Measurements from ENCODE around the gene ZNF532. TPM values are rescaled to one million over a fixed set of nuclear protein-coding genes. Genes with fewer than 3 reads are reported as not detected.

Gene ZNF532
- total RNA-seq, 2 donors from 2014 or later: 2.1 to 7.0 TPM

DNA sequence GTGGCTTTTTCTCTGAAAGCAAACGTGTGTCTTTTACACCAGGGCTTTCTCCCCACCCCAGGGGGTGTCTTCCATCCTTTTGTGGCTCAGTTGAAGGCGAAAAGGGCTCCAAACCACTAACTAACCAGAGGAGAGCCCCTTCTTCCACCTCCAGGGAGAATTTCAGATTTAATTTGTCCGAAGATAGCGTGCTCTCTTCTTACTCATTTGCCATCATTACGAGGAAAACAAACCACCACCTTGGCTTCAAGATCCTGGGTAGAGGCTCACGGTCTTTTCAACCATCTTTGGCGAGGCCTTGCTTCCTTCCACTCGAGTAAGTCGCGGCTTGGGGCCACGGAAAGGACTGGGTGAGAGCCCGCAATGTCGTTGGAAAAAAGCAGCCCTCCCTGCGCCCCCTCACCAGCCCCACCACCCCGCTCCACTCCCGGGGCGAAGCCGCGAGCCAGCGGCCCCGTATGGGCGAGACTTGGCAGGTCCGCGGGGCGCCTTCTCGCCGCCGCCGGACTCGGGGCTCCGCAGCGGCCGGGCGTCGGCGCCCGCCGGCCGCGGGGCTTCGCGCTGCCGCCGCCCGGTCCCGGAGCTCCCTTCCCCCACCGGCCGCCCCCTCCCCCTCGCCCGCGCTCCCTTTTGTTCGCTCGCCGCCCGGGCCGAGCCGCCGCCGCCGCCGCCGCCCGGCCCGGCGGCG lies 1.7 kb upstream of the ZNF532 start:
- no peaks in the 10 kb centered on the region for H3K9me3 Mint-ChIP-seq
- peaks cover 3% of the 10 kb centered on the region in 2 donors for H3K36me3 Mint-ChIP-seq
- DNase-seq (ENCODE audit: low spot score in 2 of 2) (peak in 1 of 2 donors; percentile 19), ATAC-seq (peak; percentile 43 to 48)
- H3K27ac Mint-ChIP-seq: peak overlapping the region; percentile 54 to 94

- no peak overlapping the region for H3K27ac Mint-ChIP-seq
Observed at GRCh38 chr18:58863539-58864145, 1.0 kb upstream of the ZNF532 start.

GRCh38 chr18:58865033-58865590 lies 435 bp downstream of the ZNF532 start:
- ATAC-seq (no peak), DNase-seq (ENCODE audit: low spot score in 2 of 2) (no peak)
- Mint-ChIP-seq H3K27ac (no peak overlapping the region), H3K36me3 (peaks cover 10 to 14% of the 10 kb centered on the region in 2 donors), H3K9me3 (no peaks in the 10 kb centered on the region)

More at GRCh38 chr18:58863539-58864145, 1.0 kb upstream of the ZNF532 start:
- Mint-ChIP-seq H3K36me3 (peaks cover 9 to 10% of the 10 kb centered on the region in 2 donors), H3K9me3 (no peaks in the 10 kb centered on the region)
- DNase-seq (ENCODE audit: low spot score in 2 of 2) (peak in 1 of 2 donors; percentile 32), ATAC-seq (peak; percentile 68 to 75)

GRCh38 chr18:58865701-58866065 lies 1.0 kb downstream of the ZNF532 start:
- no peak overlapping the region for H3K27ac Mint-ChIP-seq
- peaks cover 10 to 14% of the 10 kb centered on the region in 2 donors for H3K36me3 Mint-ChIP-seq
- no peak for ATAC-seq
- H3K9me3 Mint-ChIP-seq: no peaks in the 10 kb centered on the region
- DNase-seq (ENCODE audit: low spot score in 2 of 2): no peak

GRCh38 chr18:58866066-58866772 lies 1.5 kb downstream of the ZNF532 start:
- DNase-seq (ENCODE audit: low spot score in 2 of 2): no peak
- Mint-ChIP-seq H3K9me3 (no peaks in the 10 kb centered on the region), H3K27ac (no peak overlapping the region), H3K36me3 (peaks cover 10 to 14% of the 10 kb centered on the region in 2 donors)
- ATAC-seq: no peak

GRCh38 chr18:58866773-58867150 lies 2.1 kb downstream of the ZNF532 start:
- peaks cover 10 to 14% of the 10 kb centered on the region in 2 donors for H3K36me3 Mint-ChIP-seq
- ATAC-seq: no peak
- DNase-seq (ENCODE audit: low spot score in 2 of 2): no peak
- no peaks in the 10 kb centered on the region for H3K9me3 Mint-ChIP-seq
- H3K27ac Mint-ChIP-seq: no peak overlapping the region

DNA sequence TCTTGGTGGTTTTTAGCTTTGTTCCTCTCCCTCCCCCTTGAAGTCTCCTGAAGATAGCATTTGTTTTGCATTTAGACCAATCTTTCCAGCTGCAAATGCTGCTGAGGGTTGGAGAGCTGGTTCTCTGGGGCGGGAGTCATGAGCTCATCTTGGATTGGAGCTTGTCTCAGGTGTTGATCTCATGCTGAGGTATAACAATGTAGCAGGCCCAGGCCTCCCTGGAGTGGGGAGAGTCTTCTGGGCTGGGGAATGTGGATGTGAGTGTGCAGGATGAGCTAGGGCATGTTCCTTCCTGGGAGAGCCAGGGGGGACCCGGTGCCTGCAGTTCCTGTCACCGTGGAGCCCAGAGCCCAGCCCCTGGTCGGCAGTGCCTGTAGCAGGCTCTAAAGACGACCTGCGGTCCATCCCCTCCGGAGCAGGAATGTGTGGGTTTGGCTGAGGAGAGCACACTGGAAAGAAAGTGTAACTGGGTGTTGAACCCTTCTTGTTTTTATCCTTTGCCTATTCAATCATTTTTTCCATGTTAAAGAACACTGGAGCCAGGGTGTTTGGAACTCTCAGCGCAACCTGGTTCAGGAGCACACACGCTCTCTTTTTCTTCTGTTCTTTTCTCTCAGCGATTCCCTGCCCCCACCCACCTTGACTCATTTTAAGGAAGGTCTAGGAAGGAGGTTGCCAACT lies 2.7 kb downstream of the ZNF532 start:
- Mint-ChIP-seq H3K36me3 (peaks cover 10 to 14% of the 10 kb centered on the region in 2 donors), H3K27ac (no peak overlapping the region), H3K9me3 (no peaks in the 10 kb centered on the region)
- ATAC-seq (no peak), DNase-seq (ENCODE audit: low spot score in 2 of 2) (no peak)

GRCh38 chr18:58868440-58868839 lies 3.8 kb downstream of the ZNF532 start:
- ATAC-seq (no peak), DNase-seq (ENCODE audit: low spot score in 2 of 2) (no peak)
- Mint-ChIP-seq H3K36me3 (peaks cover 10 to 14% of the 10 kb centered on the region in 2 donors), H3K9me3 (no peaks in the 10 kb centered on the region), H3K27ac (no peak overlapping the region)

DNA sequence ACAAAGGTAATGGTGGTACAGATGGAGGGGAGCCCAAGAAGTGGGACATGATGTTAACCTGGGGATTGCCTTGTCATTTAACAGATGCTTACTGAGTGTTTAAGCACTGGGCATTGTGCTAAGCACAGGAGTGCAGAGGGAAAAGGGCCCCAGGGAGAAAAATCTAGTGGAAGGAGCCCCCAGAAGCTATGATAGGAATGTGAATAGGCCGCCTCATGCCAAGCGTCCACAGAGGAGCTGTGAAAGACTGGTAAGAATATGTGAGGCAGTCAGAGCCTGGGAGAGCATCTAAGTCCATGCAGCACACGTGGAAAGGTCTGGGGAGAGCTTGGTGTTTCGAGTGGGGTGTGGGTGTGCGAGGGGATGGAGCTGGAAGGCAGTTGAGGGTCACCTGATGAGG lies 5.5 kb downstream of the ZNF532 start:
- ATAC-seq (no peak), DNase-seq (ENCODE audit: low spot score in 2 of 2) (no peak)
- Mint-ChIP-seq H3K27ac (no peak overlapping the region), H3K36me3 (peaks cover 10 to 14% of the 10 kb centered on the region in 2 donors), H3K9me3 (no peaks in the 10 kb centered on the region)

DNA sequence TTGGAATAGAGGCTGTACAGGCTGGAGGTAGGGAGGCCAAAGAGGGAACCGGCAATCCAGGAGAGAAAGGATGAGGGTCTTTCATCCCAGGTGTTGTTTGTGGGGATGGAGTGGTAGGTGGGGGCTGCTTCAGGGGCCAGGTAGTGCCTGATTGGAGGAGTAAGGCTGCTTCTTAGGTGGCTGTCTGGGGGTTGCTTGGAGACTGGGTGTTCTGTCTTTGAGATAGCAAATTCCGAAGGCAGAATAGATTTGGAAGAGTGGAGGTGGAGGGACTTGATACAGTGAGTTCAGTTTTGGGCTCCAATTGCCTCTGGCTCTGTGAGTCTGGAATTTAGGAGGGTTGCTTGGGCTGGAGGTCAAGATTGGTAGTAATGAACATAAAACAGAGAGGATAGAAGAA lies 5.9 kb downstream of the ZNF532 start:
- Mint-ChIP-seq H3K27ac (no peak overlapping the region), H3K9me3 (no peaks in the 10 kb centered on the region), H3K36me3 (peaks cover 10 to 14% of the 10 kb centered on the region in 2 donors)
- ATAC-seq (no peak), DNase-seq (ENCODE audit: low spot score in 2 of 2) (no peak)

DNA sequence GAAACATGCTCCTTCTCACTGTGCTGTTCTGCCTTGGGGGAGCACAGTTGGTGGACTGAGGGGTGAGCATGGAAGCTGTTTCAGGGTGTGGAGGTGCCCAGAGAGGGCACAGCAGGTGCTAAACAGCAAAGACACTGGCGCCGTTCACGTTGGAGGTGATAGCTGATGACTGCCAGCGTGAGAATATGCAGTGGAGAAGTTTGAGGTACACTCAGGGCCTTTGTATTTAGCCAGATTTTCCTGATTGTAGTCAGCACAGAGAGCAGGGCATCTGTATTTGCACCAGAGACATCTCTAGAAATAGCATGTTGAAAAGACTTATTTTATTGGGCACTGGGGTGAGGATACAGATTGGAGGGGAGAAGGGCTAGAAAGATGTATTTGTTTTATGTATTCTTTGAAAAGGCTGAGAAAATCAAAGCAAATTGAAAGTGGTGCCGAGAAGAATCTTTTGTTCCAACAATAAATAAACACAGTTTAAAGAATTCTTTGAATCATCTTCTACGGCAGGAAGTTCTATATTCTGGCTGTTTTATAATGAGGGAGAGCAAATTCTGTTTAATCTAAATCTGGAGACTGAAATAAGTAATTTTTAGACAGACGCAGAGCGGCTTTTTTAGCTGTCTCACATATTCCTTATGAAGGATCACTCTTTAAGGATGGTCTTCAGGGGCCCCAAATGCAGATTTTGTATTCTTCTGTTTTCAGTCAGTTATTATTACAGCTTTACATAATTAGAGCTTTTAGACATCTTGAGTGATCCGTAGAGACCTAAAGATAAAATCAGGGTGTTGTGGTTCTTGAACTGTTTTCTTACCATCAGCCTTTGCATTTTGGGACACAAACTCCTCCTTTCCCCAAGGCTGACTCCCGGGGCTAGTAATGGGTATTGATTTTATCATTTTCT lies 7.1 kb downstream of the ZNF532 start:
- no peak for ATAC-seq
- Mint-ChIP-seq H3K27ac (no peak overlapping the region), H3K36me3 (peaks cover 10 to 14% of the 10 kb centered on the region in 2 donors), H3K9me3 (no peaks in the 10 kb centered on the region)
- no peak for DNase-seq (ENCODE audit: low spot score in 2 of 2)

GRCh38 chr18:58878640-58879039 lies 14.0 kb downstream of the ZNF532 start:
- no peak for DNase-seq (ENCODE audit: low spot score in 2 of 2)
- ATAC-seq: no peak
- Mint-ChIP-seq H3K9me3 (no peaks in the 10 kb centered on the region), H3K27ac (no peak overlapping the region), H3K36me3 (no peaks in the 10 kb centered on the region)

DNA sequence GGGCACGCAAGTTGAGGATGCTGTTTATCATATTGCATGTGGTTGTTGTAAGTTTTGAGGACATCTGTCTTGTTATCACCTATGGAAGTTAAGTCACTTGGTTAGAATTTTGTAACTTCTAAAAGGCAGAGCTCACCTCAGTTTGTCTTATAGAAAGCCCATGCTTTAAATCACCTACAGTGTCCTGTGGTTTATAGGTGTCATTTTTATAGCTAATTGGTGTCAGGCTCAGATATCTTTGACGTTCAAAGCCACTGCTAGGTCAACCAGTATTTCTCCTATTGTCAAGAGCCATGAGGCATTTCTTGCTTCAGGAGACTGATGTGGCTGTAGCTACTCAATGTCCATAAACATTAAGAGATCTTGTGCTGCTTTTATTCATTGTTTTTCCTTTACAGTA lies 16.8 kb downstream of the ZNF532 start:
- no peaks in the 10 kb centered on the region for H3K36me3 Mint-ChIP-seq
- no peaks in the 10 kb centered on the region for H3K9me3 Mint-ChIP-seq
- DNase-seq (ENCODE audit: low spot score in 2 of 2) (no peak), ATAC-seq (no peak)
- no peak overlapping the region for H3K27ac Mint-ChIP-seq

DNA sequence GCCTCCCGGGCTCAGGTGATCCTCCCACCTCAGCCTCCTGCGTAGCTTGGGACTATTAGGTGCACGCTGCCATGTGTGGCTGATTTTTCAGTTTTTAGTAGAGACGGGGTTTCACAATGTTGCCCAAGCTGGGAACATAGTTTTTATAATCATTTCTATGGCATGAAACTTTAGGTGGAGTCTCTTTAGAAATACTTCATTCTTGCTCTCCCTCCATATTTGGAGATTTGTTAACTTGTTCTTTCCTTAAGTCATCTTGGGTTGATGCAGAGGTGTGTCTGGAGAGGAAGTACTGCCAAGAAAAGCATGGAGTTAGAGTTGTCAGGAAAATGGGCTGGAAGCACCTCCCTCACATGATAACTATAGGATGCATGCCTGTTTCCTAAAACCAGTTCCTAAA lies 17.4 kb downstream of the ZNF532 start:
- H3K27ac Mint-ChIP-seq: no peak overlapping the region
- no peak for DNase-seq (ENCODE audit: low spot score in 2 of 2)
- no peaks in the 10 kb centered on the region for H3K9me3 Mint-ChIP-seq
- no peaks in the 10 kb centered on the region for H3K36me3 Mint-ChIP-seq
- no peak for ATAC-seq

GRCh38 chr18:58882686-58883085 lies 18.0 kb downstream of the ZNF532 start:
- Mint-ChIP-seq H3K36me3 (no peaks in the 10 kb centered on the region), H3K27ac (no peak overlapping the region), H3K9me3 (no peaks in the 10 kb centered on the region)
- DNase-seq (ENCODE audit: low spot score in 2 of 2): no peak
- ATAC-seq: no peak

GRCh38 chr18:58884680-58885079 lies 20.0 kb downstream of the ZNF532 start:
- DNase-seq (ENCODE audit: low spot score in 2 of 2) (no peak), ATAC-seq (no peak)
- no peaks in the 10 kb centered on the region for H3K9me3 Mint-ChIP-seq
- no peaks in the 10 kb centered on the region for H3K36me3 Mint-ChIP-seq
- H3K27ac Mint-ChIP-seq: no peak overlapping the region

Measured in activated naive CD4-positive, alpha-beta T cell treated with anti-CD3 and anti-CD28 coated beads, Interleukin-2, amount 50 U/mL, for 72 hours (primary cell).